ENCODE measurements around the gene NDUFA8.

DNA sequence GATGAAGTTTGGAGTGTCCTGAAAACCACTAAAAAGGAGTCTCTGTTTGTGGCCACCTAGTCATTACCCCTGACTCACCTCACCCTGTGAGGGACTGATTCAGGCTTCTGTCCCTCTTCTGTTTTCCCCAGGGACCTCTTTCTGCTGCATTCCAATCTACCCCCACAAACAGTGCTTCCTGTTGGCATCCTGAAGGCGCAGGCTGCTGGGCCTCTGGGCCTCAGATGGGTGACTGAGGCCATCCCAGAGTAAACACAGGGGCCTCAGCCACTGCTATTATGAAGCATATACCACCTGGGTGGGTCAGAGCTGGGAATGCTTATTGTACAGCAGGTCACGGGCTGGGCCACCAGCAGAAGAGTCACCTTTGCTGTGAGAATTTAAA lies 20.1 kb upstream of the NDUFA8 start:
- no peak for TF ChIP-seq CTCF (conservative IDR thresholded peaks at IDR 0.05)
- TF ChIP-seq ZFX (IDR thresholded peaks at IDR 0.05) = no peak

All from C4-2B (cell line).